Adipocyte (in vitro differentiated cells): ENCODE data around the gene TRMT1.
A peak's percentile ranks its signal among the peaks of the same experiment; 100 is the strongest.

Source experiments
- DNase-seq: peaks from one replicate; pipeline ENCODE4 v3.0.0-alpha.2; 2015; ENCODE audit warnings: low read depth
- H3K27me3 ChIP-seq: replicated peaks from 2 replicates; pipeline ENCODE4 v1.7.0; 2013; ENCODE audit warnings: mild to moderate bottlenecking, low read length, moderate library complexity; ENCODE audit not compliant: control insufficient read depth, insufficient read depth
- H3K36me3 ChIP-seq: 2 replicates; pipeline ENCODE4 v1.7.0; 2013; ENCODE audit warnings: low read length, mild to moderate bottlenecking, moderate library complexity; ENCODE audit not compliant: control insufficient read depth, insufficient read depth, severe bottlenecking
- H3K4me1 ChIP-seq: 2 replicates; pipeline ENCODE4 v1.7.0; 2013; ENCODE audit warnings: mild to moderate bottlenecking, low read length, moderate library complexity; ENCODE audit not compliant: control insufficient read depth, insufficient read depth
- H3K4me3 ChIP-seq: 2 replicates; pipeline ENCODE4 v1.7.0; 2013; ENCODE audit warnings: mild to moderate bottlenecking, low read length, moderate library complexity
- H3K9ac ChIP-seq: 2 replicates; pipeline ENCODE4 v1.7.0; 2013; ENCODE audit warnings: mild to moderate bottlenecking, low read length, moderate library complexity
- H3K9me3 ChIP-seq: 2 replicates; pipeline ENCODE4 v1.7.0; 2013; ENCODE audit warnings: mild to moderate bottlenecking, low read length, moderate library complexity; ENCODE audit not compliant: control insufficient read depth

Gene TRMT1

DNA sequence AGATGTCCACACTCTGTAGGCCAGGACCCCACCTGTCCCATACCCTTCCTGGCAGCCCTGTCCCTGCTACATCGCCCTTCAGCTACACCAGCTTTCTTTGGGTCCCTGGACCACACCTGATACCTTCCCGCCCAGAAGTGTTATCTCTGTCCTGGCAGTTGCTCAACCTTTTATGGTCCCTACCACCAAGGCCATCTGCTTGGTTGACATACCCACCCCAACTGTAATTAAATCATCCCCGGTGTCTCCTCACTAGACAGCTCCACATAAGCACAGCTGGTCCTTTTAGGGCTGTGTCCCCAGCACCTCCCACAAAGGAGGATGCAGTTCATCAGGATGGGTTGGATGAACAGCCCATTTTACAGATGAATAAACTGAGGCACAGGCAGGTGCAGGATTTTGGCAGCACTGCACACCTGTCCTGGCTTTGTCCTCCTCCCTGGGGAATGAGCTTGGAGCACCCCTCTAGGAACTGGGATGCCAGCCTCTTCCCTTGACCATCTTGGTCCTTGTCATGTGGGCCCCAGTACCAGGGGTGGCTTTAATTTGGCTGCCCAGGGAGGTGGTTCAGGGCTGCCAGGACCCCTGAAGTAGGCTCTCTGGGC, 14.4 kb upstream of the TRMT1 start:
- Histone ChIP-seq H3K36me3 (peaks cover 14% of the 10 kb centered on the region), H3K9me3 (no peaks in the 10 kb centered on the region), H3K4me3 (no peak overlapping the region), H3K4me1 (peaks cover 9% of the 10 kb centered on the region), H3K9ac (no peak overlapping the region), H3K27me3 (no peaks in the 10 kb centered on the region)
- DNase-seq, result no peak

DNA sequence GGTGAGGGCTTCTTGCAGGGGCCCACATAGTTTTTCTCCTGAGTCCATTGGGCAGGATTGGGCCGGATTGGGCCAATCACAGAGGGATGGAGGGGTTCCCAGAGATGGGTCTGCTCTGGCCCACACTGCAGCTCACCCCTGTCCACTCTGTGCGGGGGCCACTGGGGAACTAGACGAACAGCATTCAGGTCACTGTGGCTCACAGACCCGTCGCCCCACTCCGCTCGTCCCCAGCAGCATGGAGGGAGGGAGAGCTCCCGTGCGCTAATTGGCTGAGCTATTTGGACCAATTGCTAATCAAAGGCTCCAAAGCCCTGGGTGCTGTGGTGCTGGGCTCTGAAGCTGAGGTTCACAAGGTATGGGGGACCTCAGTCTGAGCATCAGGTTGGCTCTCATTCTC, 12.8 kb upstream of the TRMT1 start:
- Histone ChIP-seq H3K36me3 (peaks cover 3% of the 10 kb centered on the region), H3K9me3 (no peaks in the 10 kb centered on the region), H3K4me1 (peaks cover 7% of the 10 kb centered on the region), H3K9ac (no peak overlapping the region), H3K27me3 (no peaks in the 10 kb centered on the region), H3K4me3 (no peak overlapping the region)
- DNase-seq, result no peak

DNA sequence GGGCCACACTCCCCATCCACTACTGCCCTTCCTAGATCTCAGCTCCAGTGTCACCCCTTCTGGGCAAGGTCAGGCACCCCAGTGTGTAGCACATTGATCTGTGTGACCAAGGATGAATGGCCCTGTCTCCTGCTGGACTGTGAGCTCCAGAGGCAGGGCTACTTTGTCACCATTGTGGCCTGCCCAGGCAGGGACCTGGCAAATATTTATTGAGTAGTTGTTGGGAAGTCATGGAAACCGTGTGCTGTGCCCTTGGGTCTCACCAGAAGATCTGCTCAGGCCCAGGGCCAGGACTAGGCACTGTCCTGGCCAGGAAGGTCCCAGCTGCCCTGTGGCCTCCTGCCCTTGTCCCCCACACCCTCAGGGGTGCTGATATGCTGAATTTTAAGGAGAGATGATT, 12.0 kb upstream of the TRMT1 start:
- DNase-seq, result no peak
- Histone ChIP-seq H3K9me3 (no peaks in the 10 kb centered on the region), H3K27me3 (no peaks in the 10 kb centered on the region), H3K4me3 (no peak overlapping the region), H3K36me3 (peaks cover 3% of the 10 kb centered on the region), H3K9ac (no peak overlapping the region), H3K4me1 (peaks cover 7% of the 10 kb centered on the region)

DNA sequence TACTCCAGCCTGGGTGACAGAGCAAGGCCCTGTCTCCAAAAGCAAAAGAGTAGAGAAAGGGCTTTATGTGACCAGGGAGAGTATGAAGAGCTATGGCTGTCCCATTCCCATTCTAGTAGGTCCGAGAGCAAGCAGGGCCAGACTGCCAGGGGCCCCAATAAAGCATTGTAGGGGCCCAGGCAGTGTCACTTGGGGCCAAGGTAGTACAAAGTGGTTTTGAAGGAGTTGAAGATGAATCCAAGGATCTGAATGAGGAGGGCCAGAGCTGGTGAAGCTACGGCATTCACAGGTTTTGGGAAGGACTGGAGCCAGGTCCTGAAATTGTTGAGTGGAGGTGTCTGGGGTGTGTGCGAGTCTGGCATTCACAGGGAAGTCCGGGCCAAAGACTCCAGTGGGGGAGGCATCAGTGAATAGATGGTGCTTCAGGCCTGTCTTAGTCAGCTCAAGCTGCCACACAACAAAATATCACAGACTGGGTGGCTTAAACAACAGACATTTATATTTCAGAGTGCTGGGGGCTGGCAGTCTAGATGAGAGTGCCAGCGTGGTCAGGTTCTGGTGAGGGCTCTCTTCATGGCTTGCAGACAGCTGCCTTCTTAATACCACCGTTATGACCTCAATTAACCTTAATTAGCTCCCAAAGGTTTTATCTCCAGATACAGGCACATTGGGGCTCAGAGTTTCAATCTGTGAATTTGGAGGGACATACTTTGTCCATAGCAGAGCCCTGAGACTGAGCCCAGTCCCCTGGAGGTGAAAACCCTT, 11.5 kb upstream of the TRMT1 start:
- H3K9me3 ChIP-seq, result no peaks in the 10 kb centered on the region
- H3K4me3 ChIP-seq, result no peak overlapping the region
- H3K36me3 ChIP-seq, result peaks cover 3% of the 10 kb centered on the region
- DNase-seq, result no peak
- no peaks in the 10 kb centered on the region for H3K27me3 ChIP-seq
- no peak overlapping the region for H3K9ac ChIP-seq
- peaks cover 6% of the 10 kb centered on the region for H3K4me1 ChIP-seq

DNA sequence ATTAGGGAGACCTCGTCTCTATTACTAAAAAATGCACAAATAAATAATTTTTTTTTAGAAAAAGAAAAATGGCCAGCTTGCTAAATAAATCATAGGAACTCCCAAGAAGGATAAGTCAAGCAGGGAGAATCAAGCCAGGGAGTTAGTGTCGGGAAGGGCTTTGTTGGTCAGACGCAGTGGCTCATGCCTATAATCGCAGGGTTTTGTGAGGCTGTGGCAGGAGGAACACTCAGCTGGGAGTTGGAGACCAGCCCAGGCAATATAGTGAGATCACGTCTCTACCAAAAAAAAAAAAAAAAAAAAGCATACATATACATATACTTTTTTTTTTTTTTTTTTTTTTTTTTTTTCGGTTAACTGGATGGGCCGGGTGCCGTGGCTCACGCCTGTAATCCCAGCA, 10.5 kb upstream of the TRMT1 start:
- H3K27me3 ChIP-seq, result no peaks in the 10 kb centered on the region
- peaks cover 3% of the 10 kb centered on the region for H3K36me3 ChIP-seq
- no peak overlapping the region for H3K4me3 ChIP-seq

DNA sequence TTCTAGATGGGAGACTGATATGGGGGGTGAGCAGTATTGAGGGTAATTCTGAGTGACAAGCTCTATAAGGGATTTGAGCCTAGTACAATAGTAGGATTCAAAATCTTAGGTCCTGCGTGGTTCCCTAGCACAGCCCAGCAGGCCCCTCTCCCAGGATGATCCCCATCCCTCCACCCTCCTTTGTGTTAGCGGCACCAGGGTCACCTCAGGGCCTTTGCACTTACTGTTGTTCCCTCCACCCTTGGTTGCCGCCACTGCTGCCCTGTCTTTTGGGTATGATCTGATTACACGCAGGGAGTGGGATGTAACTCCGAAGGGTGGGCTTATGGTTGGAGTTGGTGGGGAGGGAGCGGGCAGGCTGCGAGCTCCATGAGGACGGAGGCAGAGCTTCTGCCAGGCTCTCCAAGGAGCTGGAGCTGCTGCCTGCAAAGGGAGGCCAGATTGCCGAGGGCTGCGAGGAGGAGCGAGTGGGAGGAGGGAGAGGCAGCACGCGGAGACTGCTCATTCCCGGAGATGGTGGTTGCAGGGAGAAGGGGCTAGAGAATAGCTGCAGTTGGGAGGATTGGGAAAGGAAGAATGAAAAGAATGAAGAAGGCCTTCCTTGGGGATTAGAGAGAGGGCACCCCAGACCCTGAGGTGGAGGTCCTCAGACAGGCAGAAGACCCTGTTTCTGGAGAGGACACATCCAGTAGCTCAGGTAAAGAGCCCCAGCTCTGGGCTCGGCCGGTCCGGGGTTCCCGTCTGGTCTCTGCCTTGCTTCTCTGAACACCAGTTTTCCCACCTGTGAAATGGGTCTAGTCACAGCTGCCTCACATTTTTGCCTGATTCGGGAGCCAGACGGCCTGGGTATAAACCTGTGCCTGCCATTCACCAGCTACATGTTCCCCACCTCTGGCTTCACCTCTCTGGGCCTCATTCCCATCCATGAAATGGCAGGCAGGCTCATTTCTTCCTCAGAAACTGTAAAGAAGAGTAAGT, 6.7 kb upstream of the TRMT1 start:
- no peaks in the 10 kb centered on the region for H3K27me3 ChIP-seq
- H3K9ac ChIP-seq, result no peak overlapping the region
- H3K4me3 ChIP-seq, result no peak overlapping the region
- H3K4me1 ChIP-seq, result peaks cover 33% of the 10 kb centered on the region
- H3K36me3 ChIP-seq, result peaks cover 3% of the 10 kb centered on the region
- no peaks in the 10 kb centered on the region for H3K9me3 ChIP-seq
- no peak for DNase-seq

More for the DNA sequence above, 10.5 kb upstream of the TRMT1 start:
- no peak overlapping the region for H3K9ac ChIP-seq
- H3K9me3 ChIP-seq, result no peaks in the 10 kb centered on the region
- DNase-seq, result no peak
- H3K4me1 ChIP-seq, result peaks cover 1% of the 10 kb centered on the region

DNA sequence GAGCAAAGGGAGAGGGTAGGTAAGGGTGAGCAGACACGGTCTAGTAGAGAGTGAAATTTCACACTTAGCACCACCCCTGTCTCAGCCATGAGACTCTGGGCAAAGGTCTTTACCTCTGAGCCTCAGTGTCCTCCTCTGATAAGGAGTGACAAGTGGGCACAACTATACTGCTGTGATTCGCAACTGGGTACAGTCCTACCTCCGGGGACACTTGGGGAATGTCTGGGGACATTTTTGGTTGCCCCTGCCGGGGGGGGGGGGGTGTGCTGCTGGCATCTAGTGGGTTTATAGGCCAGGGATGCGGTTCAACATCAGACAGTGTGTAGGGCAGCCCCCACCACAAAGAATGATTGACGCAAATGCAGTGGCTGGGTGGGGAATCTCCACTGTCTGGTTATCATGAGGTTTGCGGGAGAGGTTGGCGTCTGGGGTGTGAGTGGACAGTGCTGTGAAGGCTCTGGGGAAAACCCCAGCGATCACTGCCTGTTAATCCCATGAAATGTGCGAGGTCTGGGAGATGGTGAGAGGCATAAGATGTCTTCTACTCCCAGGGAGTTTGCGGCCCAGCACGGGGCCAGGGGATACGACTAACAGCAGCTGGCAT, 5.8 kb upstream of the TRMT1 start:
- Histone ChIP-seq H3K9me3 (no peaks in the 10 kb centered on the region), H3K4me1 (peaks cover 35% of the 10 kb centered on the region), H3K9ac (no peak overlapping the region), H3K36me3 (peaks cover 3% of the 10 kb centered on the region), H3K27me3 (no peaks in the 10 kb centered on the region), H3K4me3 (no peak overlapping the region)
- DNase-seq, result no peak

DNA sequence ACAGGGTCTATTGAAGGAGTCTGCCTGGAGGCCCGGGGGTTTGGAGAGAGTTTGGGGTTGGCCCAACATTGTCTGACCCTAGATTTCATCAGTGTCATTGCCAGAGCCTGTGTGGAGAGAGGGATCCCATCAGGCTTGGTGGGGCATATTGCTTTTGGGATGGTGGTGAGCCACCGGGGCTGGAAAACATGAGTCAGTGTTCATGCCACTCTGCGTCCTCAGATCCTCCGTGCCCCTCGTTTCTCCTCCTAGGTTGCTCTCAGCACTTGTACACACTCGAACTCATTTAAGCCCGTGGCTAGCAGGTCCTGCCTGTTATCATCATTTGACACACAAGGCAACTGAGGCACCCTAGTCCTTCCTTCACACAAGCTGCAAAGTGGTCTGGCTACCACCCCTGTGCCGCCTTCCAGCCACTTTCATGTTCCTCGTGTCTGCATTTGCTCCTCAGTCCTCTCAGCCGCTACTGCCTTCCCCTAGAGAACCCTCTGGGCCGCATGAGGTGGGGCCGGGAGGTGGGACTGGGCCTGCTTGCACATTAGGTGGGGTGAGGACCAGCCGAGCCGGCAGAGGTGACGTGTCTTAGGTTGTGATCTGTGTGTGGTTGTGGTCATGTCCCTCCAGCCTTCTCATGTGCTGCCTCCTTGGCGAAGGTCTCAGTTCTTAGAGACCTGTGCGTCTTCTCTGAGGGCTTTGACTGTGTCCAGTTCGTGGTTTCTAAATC, 5.2 kb upstream of the TRMT1 start:
- no peaks in the 10 kb centered on the region for H3K27me3 ChIP-seq
- no peak overlapping the region for H3K4me3 ChIP-seq
- H3K4me1 ChIP-seq, result peaks cover 40% of the 10 kb centered on the region
- H3K9ac ChIP-seq, result no peak overlapping the region
- no peak for DNase-seq
- H3K36me3 ChIP-seq, result peaks cover 3% of the 10 kb centered on the region
- no peaks in the 10 kb centered on the region for H3K9me3 ChIP-seq

DNA sequence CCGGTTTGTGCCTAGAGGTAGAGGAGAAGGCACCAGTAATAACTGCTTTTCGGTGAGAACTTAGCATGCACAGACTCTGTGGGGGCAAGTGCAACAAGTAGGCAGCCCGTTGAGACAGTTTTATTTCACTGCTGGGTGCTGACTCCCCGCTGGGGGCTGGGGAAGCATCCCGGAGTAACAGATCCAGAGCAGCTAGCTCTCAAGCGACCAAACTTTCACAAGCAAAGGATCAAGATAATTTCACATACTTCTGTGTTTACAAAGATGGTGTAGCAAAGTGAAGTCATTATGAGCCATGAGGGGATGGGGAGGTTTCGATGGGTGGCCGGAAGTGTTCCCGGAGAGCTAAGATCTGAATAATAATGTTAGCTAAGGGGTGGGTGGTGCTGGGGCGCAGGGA, 4.3 kb upstream of the TRMT1 start:
- Histone ChIP-seq H3K9ac (peak overlapping the region; percentile 3), H3K4me3 (no peak overlapping the region), H3K9me3 (no peaks in the 10 kb centered on the region), H3K4me1 (peaks cover 42% of the 10 kb centered on the region), H3K36me3 (peaks cover 3% of the 10 kb centered on the region), H3K27me3 (no peaks in the 10 kb centered on the region)
- DNase-seq, result peak; percentile 45

DNA sequence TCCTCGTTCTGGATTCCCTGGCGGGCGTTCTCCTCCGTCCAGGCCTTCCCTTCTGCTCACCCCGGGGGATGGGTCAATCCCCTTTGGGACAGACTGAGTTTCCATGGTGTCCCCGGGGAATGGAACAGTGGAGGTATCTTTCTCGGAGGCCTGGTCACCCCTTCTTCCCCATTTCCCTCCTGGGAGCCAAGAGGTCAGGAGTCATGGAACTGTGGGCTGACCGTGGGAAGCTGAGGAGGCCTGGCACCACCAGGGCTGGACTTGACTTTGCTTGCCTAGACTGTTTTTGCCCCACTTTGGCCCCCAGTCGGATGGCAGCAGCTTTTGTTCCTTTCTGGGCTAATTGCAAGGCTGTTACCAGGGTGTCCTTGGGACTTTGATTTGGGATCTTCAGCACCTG, 3.5 kb upstream of the TRMT1 start:
- Histone ChIP-seq H3K4me3 (peak overlapping the region; percentile 85), H3K4me1 (peaks cover 49% of the 10 kb centered on the region), H3K9me3 (no peaks in the 10 kb centered on the region), H3K27me3 (no peaks in the 10 kb centered on the region), H3K36me3 (peaks cover 2% of the 10 kb centered on the region), H3K9ac (peak overlapping the region; percentile 92)
- no peak for DNase-seq
